22Rv1 (cell line): Measurements from ENCODE around the gene NFIL3.
A peak's percentile ranks its signal among the peaks of the same experiment; 100 is the strongest.

Experiments
- H3K27ac ChIP-seq: fragments of 450-650 bp; 2 replicates; pipeline ENCODE4 v1.5.1; 2017
- CTCF ChIP-seq: fragments of 450-650 bp; IDR thresholded peaks from 2 replicates; pipeline ENCODE4 v1.5.1; 2017; ENCODE audit warnings: mild to moderate bottlenecking
- ZFX ChIP-seq: fragments of 450-650 bp; IDR thresholded peaks from 2 replicates; pipeline ENCODE4 v1.6.1; 2017; ENCODE audit warnings: antibody characterized with exemption, borderline replicate concordance

Gene NFIL3

GRCh38 chr9:91443994-91444392 lies 20.4 kb upstream of the NFIL3 start:
- TF ChIP-seq CTCF (no peak), ZFX (no peak)
- no peak overlapping the region for H3K27ac ChIP-seq

GRCh38 chr9:91443321-91443993 lies 19.8 kb upstream of the NFIL3 start:
- H3K27ac ChIP-seq, result no peak overlapping the region
- no peak for TF ChIP-seq CTCF
- TF ChIP-seq ZFX, result no peak

DNA sequence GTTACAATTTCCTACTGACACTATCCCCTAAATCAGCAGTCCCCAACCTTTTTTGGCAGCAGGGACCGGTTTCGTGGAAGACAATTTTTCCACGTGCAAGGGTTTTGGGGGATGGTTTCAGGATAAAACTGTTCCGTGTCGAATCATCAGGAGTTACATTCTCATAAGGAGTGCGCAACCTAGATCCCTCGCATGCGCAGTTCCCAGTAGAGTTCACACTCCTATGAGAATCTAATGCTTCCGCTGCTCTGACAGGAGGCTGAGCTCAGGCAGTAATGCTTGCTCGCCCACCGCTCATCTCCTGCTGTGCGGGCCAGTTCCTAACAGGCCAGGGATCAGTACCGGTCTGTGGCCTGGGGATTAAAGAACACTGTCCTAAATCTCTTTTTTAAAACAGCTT lies 13.2 kb upstream of the NFIL3 start:
- no peak for TF ChIP-seq CTCF
- TF ChIP-seq ZFX, result no peak
- H3K27ac ChIP-seq, result no peak overlapping the region

DNA sequence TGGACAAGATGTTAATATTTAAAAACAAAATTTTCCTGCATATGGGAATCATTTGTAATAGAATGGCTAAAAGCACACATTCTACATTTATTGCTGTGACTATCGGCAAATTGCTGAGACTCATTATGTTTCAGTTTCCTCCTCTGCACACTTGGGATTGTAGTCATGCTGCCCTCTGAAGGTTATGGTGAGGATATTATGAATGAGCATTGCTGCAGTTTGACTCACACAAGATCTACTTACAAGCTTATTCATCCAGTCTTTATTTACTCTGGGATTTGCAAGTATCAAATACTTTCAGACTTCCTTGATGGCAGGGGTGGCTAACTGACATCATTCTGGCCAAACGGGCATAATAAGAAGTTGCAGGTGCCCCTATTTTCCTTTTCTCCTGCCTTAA lies 9.5 kb upstream of the NFIL3 start:
- TF ChIP-seq ZFX (no peak), CTCF (peak; percentile 47)
- no peak overlapping the region for H3K27ac ChIP-seq

DNA sequence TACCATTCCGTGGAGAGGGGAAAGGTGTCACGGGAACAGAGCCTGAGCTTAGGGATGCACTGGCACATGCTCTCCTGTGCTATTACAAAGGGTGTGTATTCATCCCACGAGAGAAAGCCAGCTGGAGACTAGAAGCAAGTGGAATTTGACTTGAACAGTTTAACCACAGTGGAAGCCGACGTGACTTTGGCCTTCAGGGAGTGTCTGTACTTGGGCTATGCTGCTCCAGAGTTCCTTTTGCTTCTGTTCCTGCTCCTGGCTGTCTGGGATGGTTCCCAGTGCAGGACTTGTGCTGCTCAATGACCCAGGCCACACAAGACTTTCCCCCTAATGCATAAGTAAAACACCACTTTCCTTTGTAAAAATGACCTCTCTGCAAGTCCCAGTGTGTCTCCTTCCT lies 7.9 kb upstream of the NFIL3 start:
- no peak for TF ChIP-seq ZFX
- no peak for TF ChIP-seq CTCF
- no peak overlapping the region for H3K27ac ChIP-seq

GRCh38 chr9:91429501-91429900 lies 5.9 kb upstream of the NFIL3 start:
- TF ChIP-seq CTCF, result no peak
- H3K27ac ChIP-seq, result no peak overlapping the region

DNA sequence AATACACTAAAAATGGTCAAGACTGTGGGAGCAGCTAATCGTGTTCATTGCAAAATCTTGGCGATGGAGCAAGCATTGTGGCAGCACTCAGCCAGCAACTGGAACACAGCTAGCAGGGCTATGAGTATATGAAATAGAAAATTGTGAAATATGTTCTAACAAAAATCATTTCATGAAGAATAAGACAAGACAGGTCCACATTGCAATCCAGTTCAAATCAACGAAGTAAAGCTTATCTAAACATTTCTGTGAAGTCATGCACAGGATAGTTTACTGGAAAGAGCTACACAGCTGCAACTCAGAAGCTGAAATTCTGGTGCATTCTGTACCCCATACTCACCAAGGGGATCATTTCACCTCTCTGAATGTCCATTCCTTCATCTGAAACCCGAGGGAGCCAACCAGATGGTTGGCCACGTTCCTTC lies 5.3 kb upstream of the NFIL3 start:
- no peak for TF ChIP-seq ZFX
- no peak for TF ChIP-seq CTCF

More for the DNA sequence above, 5.3 kb upstream of the NFIL3 start:
- no peak overlapping the region for H3K27ac ChIP-seq
